Left colon (tissue), 2 donors: ENCODE measurements around the gene PLD3. TPM values are rescaled to one million over a fixed set of nuclear protein-coding genes. Genes with fewer than 3 reads are reported as not detected.
A peak's percentile ranks its signal among the peaks of the same experiment; 100 is the strongest.
"Not testable (repeated sequence)": the region's sequence is repeated elsewhere in the genome, so short reads cannot be mapped to it uniquely, and the experiment has no call there.

ENCODE experiments used
- ATAC-seq: fragments of 200-7000 bp; cut with Tn5 transposase; one replicate; pipeline ENCODE4 v1.9.1; 2020; ENCODE audit warnings: mild to moderate bottlenecking, moderate library complexity
- DNase-seq, 2 donors: peaks; one replicate each; pipeline ENCODE4 v3.0.0-alpha.2; 2020
- intact Hi-C, 2 donors: fragments of 100-400 bp; cut with DNase I in 1 of 2; cut with micrococcal nuclease in 1 of 2; formaldehyde crosslinking; loops; one replicate each; pipeline versions ENCODE4 v1.11.2 to v1.14.0; 2022; cut with DNase I, micrococcal nuclease
- total RNA-seq, 2 donors: library from RNA; stranded (reverse); fragmentation: NEBNext Ultra II Directional; extraction: Animal tissue kit (Norgen Biotek cat#: 25700); gene quantifications; one replicate each; pipeline ENCODE4 v1.2.1, GENCODE V29; 2021
- donor health status: DM: no; HTN: no; CAD: no.
- donor health status: DM: yes; HTN: yes; CAD: no.

Gene PLD3
- total RNA-seq, 2 donors from 2014 or later = 109 to 170 TPM

GRCh38 chr19:40398417-40399131, 50.1 kb downstream of the PLD3 start:
- ATAC-seq (peak; percentile 54), DNase-seq (peak; percentile 57 to 67)
- intact Hi-C loops = no loop called here

DNA sequence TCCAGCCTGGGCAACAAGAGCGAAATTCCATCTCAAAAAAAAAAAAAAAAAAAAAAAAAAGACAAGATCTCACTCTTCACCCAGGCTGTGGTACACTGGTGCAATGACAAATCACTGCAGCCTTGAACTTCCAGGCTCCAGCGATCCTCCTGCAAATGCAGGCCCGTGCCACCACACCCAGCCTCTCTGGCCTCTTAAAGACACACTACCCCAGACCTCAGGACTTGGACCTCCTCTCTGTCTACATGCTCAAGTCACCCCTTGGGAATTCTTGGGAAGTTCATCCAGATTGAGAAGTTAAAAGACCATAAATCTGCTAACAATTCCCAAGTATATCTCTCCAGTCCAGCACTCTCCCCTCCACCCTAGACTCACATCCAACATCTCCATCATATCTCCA, 52.1 kb downstream of the PLD3 start:
- intact Hi-C loops = no loop called here
- DNase-seq (no peak), ATAC-seq (no peak)

DNA sequence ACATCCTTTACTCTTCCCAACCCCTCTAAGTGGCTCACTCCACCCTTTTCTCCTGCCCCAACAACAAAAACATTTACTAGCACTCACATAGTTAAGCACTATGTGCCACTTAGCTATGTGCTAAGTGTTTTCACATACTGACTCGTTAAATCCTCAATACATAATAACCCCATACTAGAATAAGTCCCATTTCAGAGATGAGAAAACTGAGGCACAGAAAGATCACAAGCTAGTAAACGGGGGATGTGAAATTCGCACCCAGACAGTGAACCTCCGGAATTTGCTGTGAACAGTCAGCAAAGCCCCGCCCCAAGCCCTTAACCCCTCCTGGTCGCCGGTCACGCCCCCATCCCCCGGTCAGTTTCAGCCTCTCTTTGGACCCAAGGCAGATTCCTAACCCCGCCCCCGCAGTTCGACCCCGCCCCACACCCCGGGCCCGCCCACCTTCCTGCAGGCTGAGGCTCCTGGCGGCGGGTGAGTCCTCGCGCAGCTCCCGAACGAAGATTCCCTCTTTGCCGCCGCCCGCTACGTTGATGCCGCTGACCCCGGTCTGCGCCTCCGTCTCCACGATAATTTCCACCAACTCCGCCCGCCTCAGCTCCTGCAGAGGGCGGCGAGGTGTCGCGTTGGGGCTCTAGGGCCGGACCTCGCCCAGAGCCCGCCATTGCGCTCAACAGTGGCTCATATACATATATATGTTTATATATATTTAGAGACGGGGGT, 54.9 kb downstream of the PLD3 start:
- DNase-seq (peak; percentile 92), ATAC-seq (peak; percentile 88)
- intact Hi-C loops = no loop called here

- ATAC-seq (peak; percentile 30), DNase-seq (peak in 1 of 2 donors; percentile 38)
- intact Hi-C loops = no loop called here
These were observed 59.5 kb downstream of the PLD3 start for GRCh38 chr19:40407714-40408597.

GRCh38 chr19:40408598-40408925, 60.1 kb downstream of the PLD3 start:
- intact Hi-C loops, DNase-seq, ATAC-seq: not testable (repeated sequence)

DNA sequence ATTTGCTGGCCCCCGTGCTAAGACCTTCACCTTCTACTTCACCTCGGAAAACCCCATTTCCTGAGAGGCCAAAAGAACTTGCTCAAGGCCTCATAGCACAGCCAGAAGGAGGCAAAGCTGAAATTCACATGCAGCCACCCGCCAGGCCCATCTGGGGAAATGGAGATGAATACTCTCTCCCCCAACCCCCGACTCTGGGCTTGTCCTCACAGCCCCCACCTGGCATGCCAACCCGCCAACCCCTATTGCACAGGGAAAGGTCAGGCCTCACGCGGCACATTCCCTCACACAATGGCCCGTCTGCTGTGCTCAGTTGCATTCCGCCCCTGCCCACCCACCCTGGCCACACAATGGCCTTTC, 61.5 kb downstream of the PLD3 start:
- DNase-seq = no peak
- ATAC-seq = no peak
- intact Hi-C loops = no loop called here

DNA sequence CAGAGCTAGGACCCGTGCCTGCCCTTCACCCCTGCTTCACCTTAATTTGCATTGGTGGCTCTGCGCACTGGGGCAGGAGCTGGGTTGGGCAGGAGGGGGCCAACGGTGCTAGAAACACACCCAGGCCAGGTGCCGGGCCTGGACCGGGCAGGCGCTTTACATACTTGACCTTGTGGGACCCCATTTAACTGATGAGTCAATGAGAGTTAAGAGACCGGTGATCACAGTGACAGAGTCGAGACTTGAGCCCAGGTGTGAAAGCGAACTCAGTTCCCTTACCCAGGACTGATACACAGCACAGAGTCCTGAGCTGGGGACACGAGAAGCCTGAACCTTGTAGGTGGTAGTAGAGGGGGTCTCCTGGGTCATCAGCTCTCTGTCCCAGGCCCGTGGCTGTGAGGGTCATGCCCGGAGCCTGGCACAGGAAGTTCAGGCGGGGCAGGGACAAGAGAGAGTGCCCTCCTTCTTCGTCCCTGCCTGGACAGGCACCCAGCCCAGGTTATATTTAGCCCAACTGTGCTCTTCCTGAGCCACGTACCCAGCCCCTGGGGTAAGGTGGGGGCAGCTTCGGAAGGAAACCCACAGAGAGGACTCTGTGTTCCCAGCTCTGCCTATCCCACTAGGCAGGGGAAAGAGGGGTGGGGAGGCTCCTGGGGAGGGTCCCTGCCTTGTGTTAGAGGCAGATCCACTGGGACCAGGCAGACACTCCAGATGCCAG, 62.8 kb downstream of the PLD3 start:
- ATAC-seq (no peak), DNase-seq (no peak)
- intact Hi-C loops = no loop called here

GRCh38 chr19:40411958-40412499, 63.5 kb downstream of the PLD3 start:
- no peak for ATAC-seq
- intact Hi-C loops = no loop called here

GRCh38 chr19:40412866-40413265, 64.4 kb downstream of the PLD3 start:
- intact Hi-C loops = no loop called here
- DNase-seq = no peak
- ATAC-seq = no peak

More at GRCh38 chr19:40411958-40412499, 63.5 kb downstream of the PLD3 start:
- no peak for DNase-seq

- DNase-seq (no peak), ATAC-seq (no peak)
- intact Hi-C loops = no loop called here
These were observed 64.9 kb downstream of the PLD3 start, which contains the start of gene PRX for GRCh38 chr19:40413291-40413845. Gene PRX (minus strand): TSS chr19:40413378. CDS start chr19:40407932, 5,446 bp downstream.

DNA sequence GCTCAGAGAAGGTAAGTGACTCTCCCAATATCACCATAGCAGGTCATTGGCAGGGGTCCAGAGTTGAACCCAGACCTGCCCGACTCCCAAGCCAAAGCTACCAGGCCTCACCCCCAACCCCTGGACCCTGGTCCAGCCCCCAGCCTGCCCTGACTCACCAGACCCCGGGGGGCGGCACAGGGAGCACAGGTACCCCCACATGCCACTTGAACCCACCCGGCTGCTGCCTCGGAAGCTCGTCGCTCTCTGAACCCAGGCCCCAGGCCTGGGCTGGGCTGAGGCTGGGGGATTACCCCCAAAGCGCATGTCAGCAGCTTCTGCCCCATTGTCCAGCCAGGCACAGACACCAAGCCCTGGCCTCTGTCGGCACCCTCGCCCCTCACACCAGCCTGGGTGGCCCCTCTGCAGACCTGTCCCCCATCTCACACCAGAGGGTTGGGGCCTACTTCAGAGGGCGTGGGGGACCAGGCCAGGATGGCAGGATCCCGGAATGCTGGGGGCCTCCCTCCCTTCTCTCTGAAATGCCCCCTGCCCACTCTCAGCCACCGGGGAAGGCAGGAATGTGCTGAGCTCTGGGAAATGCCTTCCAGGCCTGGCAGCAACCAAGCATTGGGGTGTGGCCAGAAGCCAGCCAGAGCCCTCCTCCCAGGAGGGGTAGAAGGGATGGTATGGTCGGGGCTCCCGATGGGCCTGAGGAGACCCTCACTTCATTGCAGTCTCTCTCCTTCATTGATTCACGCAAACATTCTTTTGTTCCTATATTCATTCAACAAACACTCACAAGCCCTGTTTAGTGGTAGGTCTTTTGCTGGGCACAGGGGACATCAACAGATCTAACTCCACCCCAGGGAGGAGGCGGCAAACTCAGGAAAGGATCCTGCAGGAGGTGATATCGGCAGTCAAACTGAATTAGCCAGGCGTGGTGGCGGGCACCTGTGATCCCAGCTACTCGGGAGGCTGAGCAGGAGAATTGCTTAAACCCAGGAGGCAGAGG, 66.3 kb downstream of the PLD3 start:
- DNase-seq (no peak), ATAC-seq (no peak)
- intact Hi-C loops = no loop called here

DNA sequence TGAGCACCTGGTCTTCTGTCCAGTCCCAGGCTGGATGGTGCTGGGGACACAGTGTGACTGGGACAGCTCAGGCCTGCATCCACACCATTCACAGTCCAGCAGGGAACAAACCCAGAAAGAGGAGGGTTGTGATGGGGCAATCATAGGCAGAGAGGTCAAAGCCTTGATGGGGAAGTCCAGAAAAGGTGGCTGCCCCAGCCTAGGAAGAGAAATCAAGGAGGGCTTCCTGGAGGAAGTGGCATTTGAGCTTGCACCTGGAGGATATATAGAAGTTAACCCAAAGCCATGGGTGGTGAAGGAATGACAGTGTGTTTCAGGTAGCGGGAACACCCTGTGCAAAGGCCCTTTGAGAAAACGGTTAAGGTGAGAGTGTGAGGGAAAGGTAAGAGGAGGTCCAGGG, 67.3 kb downstream of the PLD3 start:
- ATAC-seq (no peak), DNase-seq (no peak)
- intact Hi-C loops = no loop called here

GRCh38 chr19:40416918-40417642, 68.6 kb downstream of the PLD3 start:
- DNase-seq (peak in 1 of 2 donors; percentile 41), ATAC-seq (no peak)
- intact Hi-C loops = no loop called here

GRCh38 chr19:40417643-40417981, 69.1 kb downstream of the PLD3 start:
- ATAC-seq (no peak), DNase-seq (no peak)
- intact Hi-C loops = no loop called here

DNA sequence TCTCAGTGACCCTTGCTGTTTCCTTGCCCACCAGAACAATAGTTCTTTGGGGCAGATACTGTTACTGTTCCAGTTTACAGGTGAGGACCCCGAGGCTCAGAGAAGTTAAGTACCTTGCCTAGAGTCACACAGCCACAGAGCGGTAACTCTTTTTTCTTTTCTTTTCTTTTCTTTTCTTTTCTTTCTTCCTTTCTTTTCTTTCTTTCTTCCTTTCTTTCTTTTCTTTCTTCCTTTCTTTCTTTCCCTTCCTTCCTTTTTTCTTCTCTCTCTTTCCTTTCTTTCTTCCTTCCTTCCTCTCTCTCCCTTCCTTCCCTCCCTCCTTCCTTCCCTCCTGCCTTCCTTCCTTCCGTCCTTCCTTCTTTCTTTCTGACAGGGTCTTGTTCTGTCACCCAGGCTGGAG, 69.5 kb downstream of the PLD3 start:
- ATAC-seq (no peak), DNase-seq (no peak)
- intact Hi-C loops = no loop called here

DNA sequence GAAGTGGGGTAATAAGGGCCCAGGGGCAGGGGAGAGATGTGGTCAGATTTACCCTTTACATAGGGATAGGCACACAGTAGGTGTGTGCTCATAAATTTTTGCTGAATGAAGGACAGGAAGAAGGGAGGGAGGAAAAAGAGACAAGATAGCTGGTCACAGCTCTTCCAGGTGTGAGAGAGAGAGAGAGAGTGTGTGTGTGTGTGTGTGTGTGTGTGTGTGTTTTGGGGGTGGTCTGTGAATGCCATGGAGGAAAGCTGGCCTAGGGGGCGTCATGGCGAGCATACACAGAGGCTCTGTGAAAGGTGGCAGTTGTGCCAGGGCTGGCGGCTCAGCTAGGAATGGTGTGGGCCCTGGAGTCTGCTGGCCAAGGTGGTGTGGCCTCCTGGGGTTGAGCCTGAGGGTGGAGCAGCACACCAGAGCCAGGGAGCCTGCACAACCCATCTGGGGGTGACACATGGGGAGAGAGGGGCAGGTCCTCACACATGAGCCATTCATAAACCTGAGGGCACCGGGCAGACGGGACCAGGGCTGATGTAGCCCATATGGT, 70.6 kb downstream of the PLD3 start:
- no peak for DNase-seq
- intact Hi-C loops = no loop called here

GRCh38 chr19:40419780-40420179, 71.3 kb downstream of the PLD3 start:
- ATAC-seq (no peak), DNase-seq (no peak)
- intact Hi-C loops = no loop called here

More for the DNA sequence above, 70.6 kb downstream of the PLD3 start:
- no peak for ATAC-seq
